RWPE2 (cell line): Measurements from ENCODE around the gene FYB2.

Source experiments
- ATAC-seq: fragments of 200-7000 bp; cut with Tn5 transposase; 3 replicates; pipeline ENCODE4 v1.9.1; 2021; ENCODE audit warnings: low read depth
- DNase-seq: peaks from one replicate; pipeline ENCODE4 v3.0.0-alpha.2; 2020; ENCODE audit warnings: low spot score
- H3K27ac ChIP-seq: fragments of 450-650 bp; 2 replicates; pipeline ENCODE4 v1.5.1; 2017; ENCODE audit warnings: mild to moderate bottlenecking; ENCODE audit not compliant: poor library complexity, severe bottlenecking
- H3K27me3 ChIP-seq: fragments of 250-450 bp; sonication (Bioruptor Pico); 2 replicates; pipeline ENCODE4 v1.5.1; 2021; ENCODE audit warnings: mild to moderate bottlenecking, moderate library complexity; ENCODE audit not compliant: insufficient read depth, poor library complexity, severe bottlenecking
- H3K36me3 ChIP-seq: fragments of 250-450 bp; sonication (Bioruptor Pico); 2 replicates; pipeline ENCODE4 v1.5.1; 2020; ENCODE audit warnings: low read depth, mild to moderate bottlenecking, moderate library complexity
- H3K4me1 ChIP-seq: fragments of 250-450 bp; sonication (Bioruptor Pico); 2 replicates; pipeline ENCODE4 v1.5.1; 2021; ENCODE audit warnings: mild to moderate bottlenecking, moderate library complexity; ENCODE audit not compliant: insufficient read depth, poor library complexity, severe bottlenecking
- H3K4me3 ChIP-seq: fragments of 250-450 bp; sonication (Bioruptor Pico); 2 replicates; pipeline ENCODE4 v1.5.1; 2021; ENCODE audit warnings: mild to moderate bottlenecking, moderate library complexity; ENCODE audit not compliant: severe bottlenecking
- H3K9me3 ChIP-seq: fragments of 250-450 bp; sonication (Bioruptor Pico); 2 replicates; pipeline ENCODE4 v1.5.1; 2021; ENCODE audit warnings: mild to moderate bottlenecking, moderate library complexity; ENCODE audit not compliant: severe bottlenecking
- TF ChIP-seq, protein P1 (sequence below): fragments of 450-650 bp; IDR thresholded peaks from one replicate; pipeline ENCODE4 v1.5.1; 2017; ENCODE audit warnings: mild to moderate bottlenecking, moderate library complexity; ENCODE audit not compliant: poor library complexity, severe bottlenecking

Gene FYB2

DNA sequence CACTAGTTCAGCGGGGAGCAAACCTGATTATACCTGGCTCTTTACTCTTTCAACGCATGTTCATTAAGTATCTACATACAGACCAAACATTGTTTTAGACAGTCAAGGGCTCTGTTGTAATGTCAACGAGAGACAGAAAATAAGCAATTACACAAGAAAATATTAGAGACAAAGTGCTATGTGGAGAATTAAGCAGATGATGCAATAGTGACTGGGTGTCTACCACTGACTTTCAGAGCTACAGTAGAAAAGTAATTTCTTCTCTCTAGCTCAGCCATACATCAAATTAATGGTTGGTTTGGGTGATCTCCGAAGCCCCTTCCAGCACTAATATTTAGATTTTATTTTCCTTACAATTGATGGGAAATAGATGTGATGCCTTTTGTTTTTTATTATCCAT, 23.3 kb downstream of the FYB2 start:
- no peak overlapping the region for H3K4me3 ChIP-seq
- H3K4me1 ChIP-seq, result peaks cover 9% of the 10 kb centered on the region
- ATAC-seq (no peak), DNase-seq (no peak)
- no peaks in the 10 kb centered on the region for H3K36me3 ChIP-seq
- H3K27ac ChIP-seq, result no peak overlapping the region
- H3K9me3 ChIP-seq, result no peaks in the 10 kb centered on the region
- TF ChIP-seq, protein P1, sequence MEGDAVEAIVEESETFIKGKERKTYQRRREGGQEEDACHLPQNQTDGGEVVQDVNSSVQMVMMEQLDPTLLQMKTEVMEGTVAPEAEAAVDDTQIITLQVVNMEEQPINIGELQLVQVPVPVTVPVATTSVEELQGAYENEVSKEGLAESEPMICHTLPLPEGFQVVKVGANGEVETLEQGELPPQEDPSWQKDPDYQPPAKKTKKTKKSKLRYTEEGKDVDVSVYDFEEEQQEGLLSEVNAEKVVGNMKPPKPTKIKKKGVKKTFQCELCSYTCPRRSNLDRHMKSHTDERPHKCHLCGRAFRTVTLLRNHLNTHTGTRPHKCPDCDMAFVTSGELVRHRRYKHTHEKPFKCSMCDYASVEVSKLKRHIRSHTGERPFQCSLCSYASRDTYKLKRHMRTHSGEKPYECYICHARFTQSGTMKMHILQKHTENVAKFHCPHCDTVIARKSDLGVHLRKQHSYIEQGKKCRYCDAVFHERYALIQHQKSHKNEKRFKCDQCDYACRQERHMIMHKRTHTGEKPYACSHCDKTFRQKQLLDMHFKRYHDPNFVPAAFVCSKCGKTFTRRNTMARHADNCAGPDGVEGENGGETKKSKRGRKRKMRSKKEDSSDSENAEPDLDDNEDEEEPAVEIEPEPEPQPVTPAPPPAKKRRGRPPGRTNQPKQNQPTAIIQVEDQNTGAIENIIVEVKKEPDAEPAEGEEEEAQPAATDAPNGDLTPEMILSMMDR, result no peak
- H3K27me3 ChIP-seq, result no peaks in the 10 kb centered on the region

DNA sequence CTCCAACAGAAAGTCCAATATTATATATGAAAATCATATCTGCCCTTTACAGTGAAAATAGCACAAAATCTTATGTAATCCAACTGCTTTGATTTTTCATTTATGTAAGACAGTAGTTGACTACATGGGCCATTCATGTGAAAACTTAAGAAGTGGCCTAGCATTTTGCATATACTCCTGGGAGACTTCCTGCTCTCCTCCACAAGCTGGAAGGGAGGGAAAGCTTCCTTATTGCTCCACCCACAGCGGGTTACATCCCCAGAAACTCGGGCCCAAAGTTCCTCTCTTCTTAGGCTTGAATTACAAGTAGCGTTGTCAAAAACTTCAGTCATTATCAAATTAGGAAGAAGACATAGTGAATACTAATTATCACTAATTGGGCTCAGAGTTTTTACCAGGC, 29.2 kb downstream of the FYB2 start:
- ATAC-seq, result no peak

DNA sequence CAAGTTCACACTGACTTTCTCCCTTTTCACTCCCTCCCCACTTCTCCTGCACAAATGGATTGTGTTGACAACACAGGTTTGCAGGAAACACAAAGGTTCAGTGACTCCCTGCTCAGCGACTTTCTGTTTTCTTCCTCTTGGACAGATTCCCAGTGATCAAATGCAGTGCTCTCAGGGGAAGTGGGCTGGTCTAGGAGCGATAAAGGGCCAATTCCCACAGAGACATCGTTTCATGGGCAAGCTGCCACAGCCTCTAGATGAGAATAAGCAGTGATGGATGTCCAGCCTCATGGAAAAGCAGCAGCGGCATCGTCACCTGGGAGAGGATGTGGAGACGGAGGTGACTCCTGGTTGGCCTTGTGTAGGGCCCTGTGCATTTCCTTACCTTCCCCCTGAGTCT, 30.6 kb downstream of the FYB2 start:
- Histone ChIP-seq H3K4me3 (no peak overlapping the region), H3K4me1 (no peaks in the 10 kb centered on the region), H3K9me3 (no peaks in the 10 kb centered on the region), H3K27ac (no peak overlapping the region), H3K36me3 (no peaks in the 10 kb centered on the region), H3K27me3 (no peaks in the 10 kb centered on the region)
- ATAC-seq (no peak), DNase-seq (no peak)
- TF ChIP-seq, protein P1, result no peak

More for the DNA sequence above, 29.2 kb downstream of the FYB2 start:
- Histone ChIP-seq H3K4me3 (no peak overlapping the region), H3K36me3 (no peaks in the 10 kb centered on the region), H3K27me3 (no peaks in the 10 kb centered on the region), H3K4me1 (no peaks in the 10 kb centered on the region), H3K27ac (no peak overlapping the region), H3K9me3 (no peaks in the 10 kb centered on the region)
- TF ChIP-seq, protein P1, result no peak
- DNase-seq, result no peak

DNA sequence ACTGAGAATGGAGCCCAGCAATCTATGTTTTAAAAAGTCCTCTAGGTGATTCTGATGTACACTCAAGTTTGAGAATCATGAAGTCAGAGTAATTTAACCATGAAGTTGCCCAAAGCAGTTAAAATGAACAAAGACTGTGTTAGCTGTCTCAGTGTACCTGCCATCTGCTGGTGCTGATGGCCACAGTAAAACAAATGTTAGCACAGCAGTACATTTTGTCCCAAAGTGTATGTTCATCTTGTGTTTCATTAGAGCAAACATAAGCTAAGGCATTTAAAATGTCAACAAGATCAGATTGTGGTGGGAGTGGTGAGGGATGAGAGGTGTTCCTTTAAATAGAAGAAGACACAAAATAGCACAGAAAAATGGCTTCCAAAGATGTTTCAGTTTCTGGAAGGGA, 31.1 kb downstream of the FYB2 start:
- TF ChIP-seq, protein P1, result no peak
- Histone ChIP-seq H3K4me1 (no peaks in the 10 kb centered on the region), H3K4me3 (no peak overlapping the region), H3K27me3 (no peaks in the 10 kb centered on the region), H3K36me3 (no peaks in the 10 kb centered on the region), H3K27ac (no peak overlapping the region), H3K9me3 (no peaks in the 10 kb centered on the region)
- DNase-seq (no peak), ATAC-seq (no peak)

DNA sequence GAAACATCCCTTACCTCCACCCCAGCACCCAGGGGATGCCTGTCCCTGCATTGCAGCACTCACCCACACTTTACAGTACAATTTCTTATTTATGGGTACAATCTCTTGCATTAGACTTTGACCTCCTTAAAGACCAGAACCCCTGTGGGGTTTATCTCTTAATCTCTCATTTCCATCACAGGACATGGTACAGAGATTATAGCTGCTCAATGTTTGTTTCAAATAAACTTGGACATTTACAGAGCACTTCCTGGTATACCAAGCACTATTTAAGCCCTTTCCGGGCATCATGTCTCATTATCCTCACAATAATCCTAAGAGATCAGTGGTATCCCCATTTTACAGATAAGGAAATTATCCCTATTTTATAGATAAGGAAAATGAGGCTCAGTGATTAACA, 31.9 kb downstream of the FYB2 start:
- Histone ChIP-seq H3K4me1 (no peaks in the 10 kb centered on the region), H3K36me3 (no peaks in the 10 kb centered on the region), H3K27ac (no peak overlapping the region), H3K4me3 (no peak overlapping the region), H3K27me3 (no peaks in the 10 kb centered on the region), H3K9me3 (no peaks in the 10 kb centered on the region)
- DNase-seq, result no peak
- ATAC-seq, result no peak
- TF ChIP-seq, protein P1, result no peak
